Testis (tissue), 2 donors: ENCODE measurements around the gene CTCF.

Experiments
- CTCF ChIP-seq, 3 experiments: fragments of 450-650 bp in 2 of 3; fragments of 200-600 bp in 1 of 3; sonication (generic) in 1 of 3; IDR thresholded peaks; one replicate each; pipeline ENCODE4 v1.5.1; 2016 to 2019; ENCODE audit warnings: antibody characterized with exemption in 3 of 3, mild to moderate bottlenecking in 2 of 3, moderate library complexity in 1 of 3
- POLR2A ChIP-seq: fragments of 450-650 bp; IDR thresholded peaks from one replicate; pipeline ENCODE4 v1.6.1; 2017; ENCODE audit warnings: antibody characterized with exemption, mild to moderate bottlenecking, moderate library complexity

GRCh38 chr16:67660564-67661028 is 98.3 kb downstream of the CTCF start, which contains the start of gene PARD6A:
- TF ChIP-seq CTCF (IDR thresholded peaks at IDR 0.05) = peak in 1 of 3 experiments; percentile 58
- no peak for TF ChIP-seq POLR2A
